Right lobe of liver (tissue), 6 donors: ENCODE data around the gene EMP1. TPM values are rescaled to one million over a fixed set of nuclear protein-coding genes. Genes with fewer than 3 reads are reported as not detected.

Experiments
- ATAC-seq, 4 donors: fragments of 200-7000 bp; cut with Tn5 transposase; one replicate each; pipeline ENCODE4 v1.9.1; 2020; ENCODE audit warnings: mild to moderate bottlenecking in 4 of 4, moderate library complexity in 4 of 4
- DNase-seq, 3 donors: peaks; one replicate each; pipeline ENCODE4 v3.0.0-alpha.2; 2020
- H3K27ac ChIP-seq, 3 donors: fragments of 200-600 bp; one replicate each; pipeline ENCODE4 v1.8.0; 2022
- H3K27me3 ChIP-seq, 2 donors: fragments of 200-600 bp; one replicate each; pipeline ENCODE4 v1.8.0; 2022
- H3K36me3 ChIP-seq, 4 donors: fragments of 200-600 bp; sonication (generic) in 1 of 4; one replicate each; pipeline versions ENCODE4 v1.5.1 to v1.8.0; 2017 to 2022; ENCODE audit warnings: control low read depth in 1 of 4
- H3K4me1 ChIP-seq, 4 donors: fragments of 200-600 bp; sonication (generic) in 1 of 4; one replicate each; pipeline versions ENCODE4 v1.5.1 to v1.8.0; 2017 to 2022; ENCODE audit warnings: control low read depth in 1 of 4
- H3K4me3 ChIP-seq, 3 donors: fragments of 200-600 bp; one replicate each; pipeline ENCODE4 v1.8.0; 2022
- H3K9me3 ChIP-seq, 4 donors: fragments of 200-600 bp; sonication (generic) in 1 of 4; one replicate each; pipeline versions ENCODE4 v1.5.1 to v1.8.0; 2017 to 2022; ENCODE audit warnings: control low read depth in 1 of 4
- POLR2A ChIP-seq: fragments of 450-650 bp; IDR thresholded peaks from one replicate; pipeline ENCODE4 v1.6.1; 2017; ENCODE audit warnings: antibody characterized with exemption, mild to moderate bottlenecking
- WGBS: methylation state at CpG from one replicate; pipeline ENCODE4 v1.1.6; 2018; ENCODE audit warnings: low coverage, low lambda C conversion rate; ENCODE audit not compliant: insufficient coverage; ENCODE audit errors: missing lambda C conversion rate; 5-methylcytosine and 5-hydroxymethylcytosine counted together
- intact Hi-C, 2 donors: fragments of 100-400 bp; cut with DNase I; formaldehyde crosslinking; loops; one replicate each; pipeline versions ENCODE4 v1.11.2 to v1.14.1; 2022
- total RNA-seq, 6 experiments: library from RNA; depleted of rRNA in 2 of 6; stranded (reverse); fragments of >200 nt in 2 of 6; fragmentation: NEBNext Ultra II Directional in 3 of 6; extraction: Animal tissue kit (Norgen Biotek cat#: 25700) in 3 of 6; gene quantifications; one replicate each; pipeline versions ENCODE4 v1.1.0 to v1.2.4, GENCODE V29; 2016 to 2023
- TF ChIP-seq, protein P1 (sequence below), 4 donors: fragments of 200-600 bp in 3 of 4; fragments of 450-650 bp in 1 of 4; IDR thresholded peaks; one replicate each; pipeline versions ENCODE4 v1.5.1 to v1.8.0; 2016 to 2022; ENCODE audit warnings: antibody characterized with exemption in 4 of 4, mild to moderate bottlenecking in 2 of 4
- donor health status: DM: no; HTN: yes; CAD: no.
- donor health status: DM: no; HTN: no; CAD: no.
- donor health status: DM: no; HTN: no; CAD: no.
- donor health status: DM: no; HTN: yes; CAD: no.
- donor health status: DM: no; HTN: yes; CAD: no.

Gene EMP1
- total RNA-seq, 6 experiments from 2014 or later: 3.1 to 25.0 (median 14.5) TPM

DNA sequence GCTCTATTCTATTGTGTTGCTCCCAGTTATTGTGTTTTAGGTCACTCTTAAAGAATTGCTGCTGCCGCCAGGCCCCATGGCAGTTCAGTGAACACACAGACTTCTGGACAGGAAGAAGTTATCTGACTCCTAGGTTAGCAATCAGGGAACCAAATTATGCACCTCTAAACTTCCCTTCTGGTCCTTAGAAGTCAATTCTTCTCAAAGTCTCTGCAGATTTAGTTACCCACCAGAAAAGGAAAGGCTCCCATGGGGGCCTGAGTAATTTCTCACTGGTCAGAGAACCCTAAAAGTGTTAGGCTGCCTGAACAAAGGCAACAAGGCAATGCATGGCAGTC, 10.0 kb downstream of the EMP1 start:
- DNase-seq (no peak), ATAC-seq (no peak)
- TF ChIP-seq POLR2A: no peak
- TF ChIP-seq, protein P1, sequence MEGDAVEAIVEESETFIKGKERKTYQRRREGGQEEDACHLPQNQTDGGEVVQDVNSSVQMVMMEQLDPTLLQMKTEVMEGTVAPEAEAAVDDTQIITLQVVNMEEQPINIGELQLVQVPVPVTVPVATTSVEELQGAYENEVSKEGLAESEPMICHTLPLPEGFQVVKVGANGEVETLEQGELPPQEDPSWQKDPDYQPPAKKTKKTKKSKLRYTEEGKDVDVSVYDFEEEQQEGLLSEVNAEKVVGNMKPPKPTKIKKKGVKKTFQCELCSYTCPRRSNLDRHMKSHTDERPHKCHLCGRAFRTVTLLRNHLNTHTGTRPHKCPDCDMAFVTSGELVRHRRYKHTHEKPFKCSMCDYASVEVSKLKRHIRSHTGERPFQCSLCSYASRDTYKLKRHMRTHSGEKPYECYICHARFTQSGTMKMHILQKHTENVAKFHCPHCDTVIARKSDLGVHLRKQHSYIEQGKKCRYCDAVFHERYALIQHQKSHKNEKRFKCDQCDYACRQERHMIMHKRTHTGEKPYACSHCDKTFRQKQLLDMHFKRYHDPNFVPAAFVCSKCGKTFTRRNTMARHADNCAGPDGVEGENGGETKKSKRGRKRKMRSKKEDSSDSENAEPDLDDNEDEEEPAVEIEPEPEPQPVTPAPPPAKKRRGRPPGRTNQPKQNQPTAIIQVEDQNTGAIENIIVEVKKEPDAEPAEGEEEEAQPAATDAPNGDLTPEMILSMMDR (IDR thresholded peaks at IDR 0.05): no peak
- intact Hi-C loops: loop anchor here (5.0 to 10.0 kb wide), 2 partner anchors 102 to 109 kb away; partner anchors contain the start of gene GSG1 (in 1 of the 2)
- Histone ChIP-seq H3K27ac (no peak overlapping the region), H3K4me1 (no peaks in the 10 kb centered on the region), H3K9me3 (no peaks in the 10 kb centered on the region), H3K27me3 (no peaks in the 10 kb centered on the region), H3K4me3 (no peak overlapping the region), H3K36me3 (no peaks in the 10 kb centered on the region)
- 75% methylated on average over 1 of the region's 1 CpG for WGBS

DNA sequence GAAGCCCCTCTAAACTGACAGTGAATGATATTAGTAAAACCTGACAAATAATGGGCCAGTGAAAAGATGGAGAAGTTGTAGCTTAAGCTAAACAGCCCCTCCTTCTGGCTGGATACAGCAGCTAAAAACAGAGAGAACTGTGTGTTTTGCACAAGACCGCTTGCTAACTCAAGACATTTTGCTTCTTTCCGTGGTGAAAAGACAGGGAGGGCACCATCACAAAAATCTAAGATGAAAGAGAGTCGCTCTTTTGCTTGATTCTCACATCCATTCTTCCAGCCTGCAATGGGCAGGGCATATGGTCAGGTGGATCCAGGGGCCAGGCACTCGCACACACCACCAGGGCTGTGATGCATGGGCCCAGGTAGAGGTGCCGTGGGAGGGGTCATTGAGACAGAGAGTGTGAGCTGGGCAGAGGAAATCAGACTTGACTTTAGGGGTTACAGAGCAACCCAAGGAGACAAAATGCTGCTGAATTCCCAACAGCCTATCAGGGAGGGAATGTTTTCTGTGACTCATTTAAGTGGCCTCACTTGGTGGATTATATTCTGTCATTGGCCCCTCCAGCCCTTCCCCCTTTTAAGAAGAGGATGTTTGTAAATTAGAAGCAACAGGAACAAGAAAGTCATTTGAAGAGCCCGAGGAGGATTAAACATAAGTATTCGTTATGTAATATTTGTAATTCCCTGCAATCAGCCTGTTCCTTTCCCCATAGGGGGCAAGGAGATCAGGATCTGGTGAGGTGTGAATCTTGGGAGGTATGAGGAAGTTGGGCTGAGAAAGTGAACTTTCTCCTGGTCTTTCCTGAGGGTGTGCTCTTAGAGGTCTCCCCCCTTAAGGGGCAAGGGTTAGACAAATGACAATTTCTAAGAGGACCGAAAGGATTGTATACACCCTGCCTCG, 12.3 kb downstream of the EMP1 start:
- Histone ChIP-seq H3K27ac (no peak overlapping the region), H3K36me3 (no peaks in the 10 kb centered on the region), H3K4me1 (no peaks in the 10 kb centered on the region), H3K4me3 (no peak overlapping the region), H3K27me3 (no peaks in the 10 kb centered on the region), H3K9me3 (no peaks in the 10 kb centered on the region)
- no peak for DNase-seq
- peak in 2 of 4 donors; percentile 45 to 60 for ATAC-seq
- intact Hi-C loops: loop anchor here (5.0 to 10.0 kb wide), 2 partner anchors 104 to 111 kb away; partner anchors contain the start of gene GSG1 (in 1 of the 2)
- no peak for TF ChIP-seq POLR2A
- TF ChIP-seq, protein P1 (IDR thresholded peaks at IDR 0.05): peak; percentile 38 to 72 (median 50)
- WGBS: 45% methylated on average over 7 of the region's 9 CpGs

DNA sequence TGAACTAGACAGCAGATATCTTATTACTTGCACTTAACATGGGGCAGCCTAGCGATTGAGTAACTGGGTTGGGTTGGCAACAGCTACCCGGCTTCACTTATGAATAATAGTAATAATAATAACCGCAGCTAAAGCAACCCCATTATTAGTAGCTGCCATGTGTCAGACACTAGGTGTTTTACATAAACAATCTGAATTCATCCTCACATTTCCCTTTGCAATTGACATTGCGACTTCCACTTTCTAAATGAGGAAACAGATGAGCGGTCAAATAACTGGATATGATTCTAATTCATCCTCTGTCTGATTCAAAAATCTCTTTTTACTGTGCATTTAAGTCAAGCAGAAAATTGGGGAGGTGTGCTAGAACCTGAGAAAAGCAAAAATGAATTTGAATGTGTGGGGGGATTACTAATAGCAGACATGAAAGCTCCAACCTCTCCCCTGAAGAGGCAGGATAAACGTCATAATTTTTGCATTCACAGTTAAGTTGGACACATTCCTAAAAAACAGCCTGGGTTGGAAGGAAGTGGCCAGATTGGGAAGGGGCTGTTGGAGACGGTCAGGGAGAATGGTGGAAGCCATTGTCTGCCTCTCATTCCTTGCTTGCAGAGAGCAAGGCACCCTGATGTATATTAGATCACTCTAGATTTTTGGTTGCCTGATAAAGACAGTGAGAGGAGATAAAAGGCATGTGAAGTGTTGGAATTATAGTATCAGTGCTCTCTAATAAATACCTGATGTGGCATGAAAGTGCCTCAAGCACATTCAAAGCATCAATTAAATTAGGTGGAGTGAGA, 13.1 kb downstream of the EMP1 start:
- Histone ChIP-seq H3K27ac (no peak overlapping the region), H3K9me3 (no peaks in the 10 kb centered on the region), H3K27me3 (no peaks in the 10 kb centered on the region), H3K4me1 (no peaks in the 10 kb centered on the region), H3K36me3 (no peaks in the 10 kb centered on the region), H3K4me3 (no peak overlapping the region)
- DNase-seq: no peak
- intact Hi-C loops: loop anchor here (5.0 to 10.0 kb wide), 3 partner anchors 105 to 295 kb away; partner anchors contain the start of gene GSG1 (in 1 of the 2)
- ATAC-seq: peak in 1 of 4 donors; percentile 25
- 48% methylated on average over 7 of the region's 7 CpGs for WGBS
- TF ChIP-seq POLR2A: no peak
- TF ChIP-seq, protein P1 (IDR thresholded peaks at IDR 0.05): no peak

DNA sequence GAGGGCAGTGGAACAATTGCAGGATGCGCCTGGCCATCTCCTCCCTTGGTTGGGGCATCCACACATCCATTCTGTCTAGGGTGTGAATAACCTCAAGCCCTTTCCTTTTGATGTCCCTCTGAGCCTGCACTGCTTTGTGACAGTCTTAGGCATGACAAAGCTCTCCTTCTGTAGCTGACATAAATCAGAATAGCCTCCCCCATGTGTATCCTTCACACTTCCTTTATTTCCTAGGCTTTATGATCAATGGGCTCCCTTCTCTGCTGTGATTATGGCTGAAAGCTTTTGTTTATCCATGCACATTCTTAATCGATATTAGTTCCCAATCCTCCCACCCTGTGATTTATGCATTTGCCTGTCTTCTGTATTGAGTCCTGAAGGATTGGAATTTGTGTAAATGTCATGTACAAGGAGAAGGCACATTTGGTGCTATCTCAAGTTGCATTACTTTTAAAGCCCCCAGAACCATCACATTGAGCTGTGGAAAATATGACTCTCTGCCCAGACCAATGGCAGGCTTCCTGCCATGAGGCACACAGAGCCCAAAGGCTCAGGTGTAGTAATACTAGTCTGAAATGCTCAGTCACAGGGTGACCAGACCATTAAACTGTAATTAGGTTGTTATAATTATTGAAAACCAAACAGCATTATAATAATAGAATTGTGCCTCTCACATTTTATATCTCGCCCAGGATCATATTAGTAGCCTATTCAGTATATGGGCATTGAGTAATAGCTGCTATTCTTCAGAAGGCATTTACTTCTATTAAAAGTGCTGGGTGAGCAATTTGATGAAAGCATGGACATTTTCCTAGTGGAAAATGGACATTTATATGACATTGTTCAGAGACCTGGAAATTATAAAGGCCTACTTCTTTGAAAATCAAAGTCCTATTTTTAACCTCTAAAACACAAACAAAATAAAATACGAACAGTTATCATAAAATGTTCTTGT, 14.0 kb downstream of the EMP1 start:
- H3K9me3 ChIP-seq: no peaks in the 10 kb centered on the region
- H3K27me3 ChIP-seq: no peaks in the 10 kb centered on the region
- H3K36me3 ChIP-seq: no peaks in the 10 kb centered on the region
- ATAC-seq (no peak), DNase-seq (no peak)
- H3K27ac ChIP-seq: no peak overlapping the region
- H3K4me3 ChIP-seq: no peak overlapping the region
- no peaks in the 10 kb centered on the region for H3K4me1 ChIP-seq
- WGBS: 69% methylated on average over 4 of the region's 4 CpGs
- intact Hi-C loops: loop anchor here (10.0 kb wide), 1 partner anchor 296 kb away; no protein-coding TSS in a partner anchor
- TF ChIP-seq, protein P1 (IDR thresholded peaks at IDR 0.05): no peak
- no peak for TF ChIP-seq POLR2A
